NCI-H1930 (cell line): ENCODE measurements around the gene C7.
"Not testable (repeated sequence)": the region's sequence is repeated elsewhere in the genome, so short reads cannot be mapped to it uniquely, and the experiment has no call there.

ENCODE experiments used
- DNase-seq, 2 experiments: peaks; one replicate each; lab custom pipeline; 2025; lab: John Stamatoyannopoulos, UW

C7 gene

DNA sequence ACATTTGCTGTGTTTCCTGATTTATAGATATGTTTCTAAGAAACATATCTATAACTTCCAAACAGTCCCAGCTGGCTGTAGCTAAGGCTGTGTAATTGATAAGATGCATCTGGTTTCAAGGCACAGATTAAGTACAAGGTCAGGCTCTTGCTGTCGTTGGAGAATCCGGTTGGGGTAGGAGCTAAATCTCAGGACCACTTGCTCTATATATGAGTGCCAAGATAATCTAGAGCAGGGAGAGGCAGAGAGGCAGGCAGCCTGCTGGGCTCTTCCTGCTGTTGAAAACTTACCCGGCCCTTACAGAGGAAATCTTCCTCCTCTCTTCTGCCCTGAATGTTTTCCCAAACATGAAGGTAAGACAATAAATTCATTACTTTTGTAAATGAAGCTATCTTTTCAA, at the start of gene C7:
Gene C7 (plus strand): TSS at position 234 of the 400 bp plus-strand sequence. CDS start 114 bp downstream, at position 348.
- no peak for DNase-seq

DNA sequence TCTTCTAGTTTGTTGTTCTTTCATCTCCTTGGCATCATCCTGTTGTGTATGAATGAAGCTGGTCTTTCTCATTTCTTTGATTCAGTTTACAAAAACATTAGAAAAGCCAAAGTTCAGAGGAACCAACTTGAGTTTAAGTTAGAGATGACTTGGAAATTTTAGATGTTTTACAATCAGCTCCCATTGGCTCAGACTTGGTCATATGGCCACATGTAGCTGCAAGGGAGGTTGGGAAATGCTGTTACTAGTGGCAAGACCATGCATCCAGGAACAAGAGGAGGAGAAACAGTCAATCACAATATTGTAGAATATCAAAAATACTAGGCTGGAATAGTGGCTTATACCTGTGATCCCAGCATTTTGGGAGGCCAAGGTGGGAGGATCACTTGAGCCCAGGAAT, 48.6 kb upstream of the C7 start:
- DNase-seq: no peak

- DNase-seq: not testable (repeated sequence)
These were observed 44.3 kb upstream of the C7 start for GRCh38 chr5:40865004-40865403.

DNA sequence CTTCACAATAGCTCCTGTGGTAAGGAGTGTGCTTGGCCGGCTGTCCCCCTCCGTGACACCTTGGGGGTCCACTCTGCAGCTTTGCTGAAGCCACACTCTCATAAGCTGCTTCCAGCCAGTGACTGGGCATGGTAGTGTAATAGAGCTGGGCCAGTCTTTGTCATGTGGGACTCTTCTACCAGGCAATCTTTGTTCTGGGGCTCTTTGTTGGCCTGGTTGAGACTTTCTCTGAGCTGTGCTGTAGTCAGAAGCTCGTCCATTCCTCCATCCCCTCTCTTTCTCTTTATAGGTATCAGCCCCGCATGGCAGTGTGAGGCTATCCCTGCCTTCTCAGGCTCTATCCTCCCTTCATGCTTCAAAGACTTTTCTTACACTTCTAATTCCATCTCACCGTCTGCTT, 42.5 kb upstream of the C7 start:
- no peak for DNase-seq

DNA sequence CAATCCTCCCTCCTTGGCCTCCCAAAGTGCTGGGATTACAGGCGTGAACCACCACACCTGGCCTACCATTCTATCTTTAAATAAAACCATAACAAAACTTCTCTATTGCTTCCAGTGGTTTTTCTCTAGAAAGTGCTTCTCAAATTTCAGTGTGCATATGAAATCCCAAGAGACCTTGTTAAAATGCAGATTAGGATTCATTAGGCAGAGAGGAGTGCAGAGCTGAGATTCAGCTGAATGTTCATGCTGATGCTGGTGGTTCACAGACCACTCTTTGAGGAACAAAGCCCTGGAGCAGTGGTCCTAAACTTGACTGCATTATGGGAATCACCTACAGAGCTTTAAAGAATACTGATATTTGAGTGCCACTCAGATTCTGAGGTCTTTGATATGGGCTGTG, 39.9 kb upstream of the C7 start:
- DNase-seq: no peak

DNA sequence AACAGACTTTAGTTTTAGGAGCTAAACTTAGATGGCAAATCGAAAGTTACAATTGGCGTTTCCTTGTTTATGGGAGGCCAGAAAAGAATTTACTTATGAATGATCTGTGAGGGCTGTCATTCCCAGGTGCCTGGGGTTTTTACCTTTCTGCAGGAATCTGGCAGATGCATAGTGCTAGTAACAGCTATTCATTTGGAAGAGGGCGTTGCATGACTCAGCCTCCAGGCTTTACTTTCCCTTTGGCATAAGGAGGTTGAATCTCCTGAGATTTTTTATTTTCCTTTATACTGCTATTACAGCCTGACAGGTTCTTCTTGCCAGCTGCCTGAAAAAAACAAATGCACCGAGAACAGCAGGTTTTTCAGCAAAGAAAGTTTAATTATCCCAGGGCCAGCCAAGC, 38.1 kb upstream of the C7 start:
- DNase-seq: no peak

DNA sequence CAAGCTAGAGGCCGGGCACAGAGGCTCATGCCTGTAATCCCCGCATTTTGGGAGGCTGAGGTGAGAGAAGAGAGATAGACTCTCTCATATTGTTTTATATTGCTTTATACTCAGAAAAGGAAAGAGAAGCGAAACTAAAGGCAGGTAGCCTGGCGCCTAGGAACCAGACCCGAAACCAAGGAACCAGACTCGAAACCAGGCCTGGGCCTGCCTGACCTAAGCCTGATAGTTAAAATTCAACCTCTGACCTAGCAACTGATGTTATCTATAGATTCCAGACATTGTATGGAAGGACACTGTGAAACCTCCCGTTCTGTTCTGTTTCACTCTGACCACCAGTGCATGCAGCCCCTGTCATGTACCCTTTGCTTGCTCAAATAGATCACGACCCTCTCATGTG, 37.0 kb upstream of the C7 start:
- DNase-seq: not testable (repeated sequence)

DNA sequence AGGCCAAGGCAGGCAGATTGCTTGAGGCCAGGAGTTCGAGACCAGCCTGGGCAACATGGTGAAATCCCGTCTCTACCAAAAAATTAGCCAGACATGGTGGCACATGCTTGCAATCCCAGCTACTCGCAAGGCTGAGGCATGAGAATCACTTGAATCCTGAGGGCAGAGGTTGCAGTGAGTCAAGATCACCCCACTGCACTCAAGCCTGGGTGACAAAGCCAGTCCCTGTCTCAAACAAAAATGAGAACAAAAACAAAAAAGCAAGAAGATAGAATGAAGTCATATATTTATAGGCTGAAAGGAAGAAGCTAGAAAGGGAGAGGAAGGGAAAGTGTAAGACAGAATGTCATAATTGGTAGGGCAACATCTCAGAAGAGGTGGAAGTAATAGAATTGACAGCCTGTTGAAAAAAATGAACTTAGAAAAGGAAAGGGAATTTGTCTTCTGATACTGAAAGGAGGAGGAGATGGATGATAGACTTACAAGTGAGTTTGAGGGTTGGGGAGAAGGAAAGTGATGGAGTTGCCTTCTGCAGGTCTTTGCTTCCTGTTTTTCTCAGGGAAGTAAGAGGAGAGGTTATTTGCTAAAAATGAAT, 35.9 kb upstream of the C7 start:
- DNase-seq: no peak

- no peak for DNase-seq
These were observed 33.3 kb upstream of the C7 start for GRCh38 chr5:40875958-40876357.

DNA sequence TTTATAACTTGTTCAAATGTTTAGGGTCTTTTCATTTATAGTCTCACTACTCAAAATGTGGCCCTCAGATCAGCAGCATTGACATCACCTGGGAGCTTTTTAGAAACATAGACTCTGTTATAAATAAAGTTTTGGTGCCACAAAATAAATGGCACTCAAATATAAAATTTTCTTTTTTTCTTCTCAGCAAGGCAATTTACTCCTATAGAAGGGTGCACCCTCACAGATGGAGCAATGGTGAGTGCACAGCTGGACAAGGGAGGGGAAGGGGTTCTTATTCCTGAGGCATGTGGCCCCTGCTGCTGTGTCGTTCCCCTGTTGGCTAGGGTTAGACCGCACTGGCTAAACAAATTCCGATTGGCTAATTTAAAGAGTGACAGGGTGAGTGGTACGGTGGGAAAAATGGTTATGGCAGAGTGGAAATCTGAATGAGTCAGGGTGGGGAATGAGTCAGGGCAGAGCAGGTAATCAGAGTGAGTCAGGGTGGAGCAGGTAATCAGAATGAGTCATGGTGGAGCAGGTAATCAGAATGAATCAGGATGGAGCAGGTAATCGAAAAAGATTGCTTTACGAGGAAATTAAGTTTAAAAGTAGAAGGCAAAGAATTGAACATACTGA, 31.8 kb upstream of the C7 start:
- no peak for DNase-seq

- DNase-seq: peak in 1 of 2 experiments; percentile 32
These were observed 29.9 kb upstream of the C7 start for GRCh38 chr5:40879163-40879942.

GRCh38 chr5:40882291-40882690, 27.0 kb upstream of the C7 start:
- DNase-seq: no peak

- DNase-seq: not testable (repeated sequence)
These were observed 26.2 kb upstream of the C7 start for GRCh38 chr5:40883051-40883450.

DNA sequence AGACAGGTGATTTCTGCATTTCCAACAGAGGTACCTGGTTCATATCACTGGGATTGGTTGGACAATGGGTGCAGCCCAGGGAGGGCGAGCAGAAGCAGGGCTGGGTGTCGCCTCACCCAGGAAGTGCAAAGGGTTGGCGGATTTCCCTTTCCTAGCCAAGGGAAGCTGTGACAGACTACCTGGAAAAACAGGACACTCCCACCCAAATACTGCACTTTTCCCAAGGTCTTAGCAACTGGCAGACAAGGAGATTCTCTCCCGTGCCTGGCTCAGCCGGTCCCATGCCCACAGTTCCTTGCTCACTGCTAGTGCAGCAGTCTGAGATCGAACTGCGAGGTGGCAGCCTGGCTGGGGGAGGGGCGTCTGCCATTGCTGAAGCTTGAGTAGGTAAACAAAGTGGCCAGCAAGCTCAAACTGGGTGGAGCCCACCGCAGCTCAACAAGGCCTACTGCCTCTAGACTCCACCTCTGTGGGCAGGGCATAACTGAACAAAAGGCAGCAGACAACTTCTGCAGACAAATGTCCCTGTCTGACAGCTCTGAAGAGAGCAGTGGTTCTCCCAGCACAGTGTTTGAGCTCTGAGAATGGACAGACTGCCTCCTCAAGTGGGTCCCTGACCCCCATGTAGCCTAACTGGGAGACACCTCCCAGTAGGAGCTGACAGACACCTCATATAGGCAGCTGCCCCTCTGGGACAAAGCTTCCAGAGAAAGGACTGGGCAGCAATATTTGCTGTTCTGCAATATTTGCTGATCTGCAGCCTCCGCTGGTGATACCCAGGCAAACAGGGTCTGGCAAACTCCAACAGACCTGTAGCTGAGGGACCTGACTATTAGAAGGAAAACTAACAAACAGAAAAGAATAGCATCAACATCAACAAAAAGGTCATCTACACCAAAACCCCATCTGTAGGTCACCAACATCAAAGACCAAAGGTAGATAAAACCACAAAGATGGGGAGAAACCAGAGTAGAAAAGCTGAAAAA, 13.6 kb upstream of the C7 start:
- DNase-seq: not testable (repeated sequence)

GRCh38 chr5:40904205-40904993, 4.9 kb upstream of the C7 start:
- peak; percentile 60 to 75 for DNase-seq

- no peak for DNase-seq
These were observed 4.3 kb upstream of the C7 start for GRCh38 chr5:40904994-40905306.

DNA sequence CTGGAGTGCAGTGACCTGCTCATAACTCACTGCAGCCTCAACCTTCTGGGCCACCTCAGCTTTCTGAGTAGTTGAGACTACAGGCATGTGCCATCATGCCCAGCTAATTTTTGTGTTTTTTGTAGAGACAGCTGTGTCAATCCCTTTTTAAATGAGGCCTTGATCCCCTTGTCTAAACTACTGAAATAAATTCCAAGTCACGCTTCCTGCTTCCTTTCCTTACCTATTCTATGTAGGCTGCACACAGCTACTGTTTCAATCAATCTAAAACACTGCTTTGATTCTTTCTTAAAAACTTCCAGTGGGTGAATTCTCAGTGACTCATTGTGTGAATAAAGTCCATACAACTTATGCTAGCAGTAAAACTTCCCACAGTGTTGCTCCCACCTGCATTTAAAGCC, 2.9 kb upstream of the C7 start:
- DNase-seq: no peak

GRCh38 chr5:40909723-40910122, 426 bp downstream of the C7 start:
- no peak for DNase-seq

DNA sequence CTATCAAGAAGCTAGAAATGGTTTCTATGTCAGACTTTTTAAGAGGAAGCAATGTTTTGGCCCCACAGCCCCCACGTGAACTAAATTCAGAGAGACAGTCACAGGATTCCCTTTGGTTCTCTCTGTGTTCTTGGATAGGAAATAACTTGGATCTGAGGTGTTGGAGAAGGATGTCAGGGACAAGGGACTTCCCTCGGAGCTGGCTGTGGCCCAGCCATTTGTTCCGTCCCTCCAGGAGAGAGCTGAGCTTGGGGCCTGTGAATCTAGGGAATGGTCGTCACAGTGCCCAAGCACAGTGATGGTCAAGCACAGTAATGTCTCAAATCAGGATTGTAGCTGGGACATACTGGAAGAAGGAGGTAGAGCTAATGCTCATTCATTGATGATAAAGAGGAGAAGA, 2.0 kb downstream of the C7 start:
- DNase-seq: no peak

DNA sequence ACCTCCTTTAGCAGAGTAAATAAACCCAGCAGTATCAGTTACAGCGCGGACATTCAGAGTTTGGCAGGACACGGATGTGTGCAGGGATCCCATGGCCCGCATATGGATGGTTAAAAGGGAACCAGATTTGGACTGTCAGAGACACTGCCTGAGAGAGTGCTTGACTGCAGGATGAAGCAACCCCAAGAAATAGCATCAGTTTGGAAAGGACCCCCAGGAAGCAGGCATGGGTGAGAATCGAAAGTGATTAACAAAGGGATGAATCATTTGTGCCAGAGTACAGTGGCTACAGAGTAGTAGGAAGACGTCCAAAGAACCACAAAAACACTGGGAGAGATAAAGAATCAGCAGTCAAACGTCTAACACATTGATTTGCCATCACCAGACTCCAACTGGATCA, 5.5 kb downstream of the C7 start:
- no peak for DNase-seq

DNA sequence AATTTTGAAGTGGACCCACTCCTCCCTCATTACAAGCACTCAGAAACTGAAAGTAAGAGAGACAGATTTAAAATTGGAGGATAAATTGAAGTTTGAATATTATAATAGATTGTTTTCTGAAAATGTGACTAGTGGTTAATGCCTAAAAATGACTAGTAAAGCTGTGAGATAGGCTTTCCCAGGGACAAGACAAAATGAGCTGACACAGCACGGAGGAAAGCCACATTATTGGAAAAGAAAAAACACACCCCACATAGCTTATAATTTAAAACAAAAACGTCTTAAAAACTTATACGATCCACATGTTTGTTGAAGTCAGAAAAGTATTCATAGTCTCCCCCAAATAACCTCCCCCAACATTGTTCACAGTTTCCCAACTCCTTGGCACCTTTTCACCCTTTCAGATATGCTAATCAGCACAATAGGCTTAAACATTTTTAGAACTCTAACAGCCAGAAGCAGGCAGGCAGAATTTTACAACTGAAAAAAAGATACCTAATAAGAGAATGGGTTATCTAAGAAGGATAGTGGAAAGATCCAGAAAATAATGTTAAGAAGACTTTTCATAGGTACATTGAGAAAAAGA, 6.1 kb downstream of the C7 start:
- no peak for DNase-seq
